Keratinocyte (primary cell): ENCODE results near the gene NLK. TPM values are rescaled to one million over a fixed set of nuclear protein-coding genes. Genes with fewer than 3 reads are reported as not detected.

ENCODE experiments used
- DNase-seq: peaks from one replicate; pipeline ENCODE4 v3.0.0-alpha.2; 2011; ENCODE audit warnings: low read depth, missing footprints, low spot score
- FAIRE-seq: peaks from 2 replicates; lab custom pipeline; 2011; peaks lifted over from hg19 to GRCh38; lab: Jason Lieb, UNC
- H2AFZ ChIP-seq: 2 replicates; pipeline ENCODE4 v1.6.0; 2012; ENCODE audit warnings: low read length, control low read depth, inconsistent platforms; ENCODE audit not compliant: control insufficient read depth
- H3K27ac ChIP-seq: 2 replicates; pipeline ENCODE4 v1.5.1; 2011; ENCODE audit warnings: low read length; ENCODE audit not compliant: control insufficient read depth, insufficient read depth
- H3K27me3 ChIP-seq: 3 replicates; pipeline ENCODE4 v1.6.0; 2011; ENCODE audit warnings: low read length; ENCODE audit not compliant: control insufficient read depth, insufficient read depth; ENCODE audit errors: extremely low read depth
- H3K36me3 ChIP-seq, 2 experiments: 2 replicates in 1 of 2; 3 replicates in 1 of 2; pipeline ENCODE4 v1.5.1; 2011; ENCODE audit warnings: low read length in 2 of 2, mild to moderate bottlenecking in 1 of 2; ENCODE audit not compliant: control insufficient read depth in 2 of 2, insufficient read depth in 2 of 2; ENCODE audit errors: extremely low read depth in 1 of 2
- H3K4me1 ChIP-seq: 3 replicates; pipeline ENCODE4 v1.5.1; 2011; ENCODE audit warnings: low read length; ENCODE audit not compliant: control insufficient read depth, insufficient read depth; ENCODE audit errors: extremely low read depth
- H3K4me2 ChIP-seq: 3 replicates; pipeline ENCODE4 v1.6.0; 2011; ENCODE audit warnings: low read depth, low read length; ENCODE audit not compliant: control insufficient read depth, insufficient read depth; ENCODE audit errors: extremely low read depth
- H3K4me3 ChIP-seq, 3 experiments: fragments of 200-600 bp in 1 of 3; sonication (generic) in 1 of 3; 2 replicates in 2 of 3; 3 replicates in 1 of 3; pipeline ENCODE4 v1.5.1; 2011 to 2016; ENCODE audit warnings: low read length in 3 of 3, mild to moderate bottlenecking in 3 of 3, control low read depth in 2 of 3, inconsistent platforms in 1 of 3, low read depth in 1 of 3, mixed read lengths in 1 of 3, mixed run types in 1 of 3, moderate library complexity in 1 of 3; ENCODE audit not compliant: control insufficient read depth in 2 of 3, insufficient read depth in 2 of 3; ENCODE audit errors: extremely low read depth in 1 of 3
- H3K79me2 ChIP-seq: 2 replicates; pipeline ENCODE4 v1.6.0; 2012; ENCODE audit warnings: low read length; ENCODE audit not compliant: control insufficient read depth, insufficient read depth
- H3K9ac ChIP-seq: 3 replicates; pipeline ENCODE4 v1.6.0; 2011; ENCODE audit warnings: low read length; ENCODE audit not compliant: control insufficient read depth, insufficient read depth; ENCODE audit errors: extremely low read depth
- H3K9me1 ChIP-seq: 3 replicates; pipeline ENCODE4 v1.6.0; 2011; ENCODE audit warnings: low read length; ENCODE audit not compliant: control insufficient read depth, insufficient read depth; ENCODE audit errors: extremely low read depth
- H3K9me3 ChIP-seq: 2 replicates; pipeline ENCODE4 v1.5.1; 2012; ENCODE audit warnings: low read depth, low read length; ENCODE audit not compliant: control insufficient read depth
- H4K20me1 ChIP-seq: 3 replicates; pipeline ENCODE4 v1.6.0; 2011; ENCODE audit warnings: low read length; ENCODE audit not compliant: control insufficient read depth, insufficient read depth; ENCODE audit errors: extremely low read depth
- EZH2 ChIP-seq: IDR thresholded peaks from one replicate; pipeline ENCODE4 v1.6.1; 2012; ENCODE audit warnings: inconsistent platforms, mild to moderate bottlenecking, low read length, moderate library complexity
- dilution Hi-C: fragments of 300-500 bp; cut with MboI; formaldehyde crosslinking; loops from one replicate; pipeline ENCODE4 v1.7.0; 2020; ENCODE audit warnings: low sequenced_read_pairs; ENCODE audit not compliant: extremely low pct_ligation_motif_present
- polyA plus RNA-seq, 5 experiments: library from polyadenylated mRNA; depleted of rRNA in 3 of 5; stranded (reverse) in 3 of 5; stranded (forward) in 1 of 5; unstranded in 1 of 5; fragments of >200 nt; gene quantifications; 1 replicate in 1 of 5; 2 replicates in 3 of 5; 3 replicates in 1 of 5; pipeline versions ENCODE4 v1.2.1 to v1.2.3, GENCODE V29; 2011 to 2012; ENCODE audit warnings: missing spikeins in 2 of 5, low read depth in 1 of 5, low replicate concordance in 1 of 5
- small RNA-seq, 3 experiments: library from RNA; depleted of rRNA; stranded (forward); fragments of <200 nt; gene quantifications; one replicate each; pipeline ENCODE3, GENCODE V24; 2012; ENCODE audit warnings: low read depth in 3 of 3, low replicate concordance in 1 of 3; ENCODE audit not compliant: insufficient read length in 3 of 3
- TF ChIP-seq, protein P1 (sequence below), 3 experiments: IDR thresholded peaks in 1 of 3; conservative IDR thresholded peaks in 1 of 3; optimal IDR thresholded peaks in 1 of 3; 2 replicates in 2 of 3; 3 replicates in 1 of 3; pipeline versions ENCODE3 to v1.5.1; 2011; ENCODE audit warnings: low read length in 3 of 3, mild to moderate bottlenecking in 3 of 3, moderate library complexity in 2 of 3, control low read depth in 1 of 3, inconsistent platforms in 1 of 3; ENCODE audit not compliant: insufficient read depth in 2 of 3; ENCODE audit errors: extremely low read depth in 1 of 3

NLK gene
- polyA plus RNA-seq, 1 donor (not counting 4 experiments of a cell fraction or from before 2014, with no cell fraction given): 20.9 TPM

DNA sequence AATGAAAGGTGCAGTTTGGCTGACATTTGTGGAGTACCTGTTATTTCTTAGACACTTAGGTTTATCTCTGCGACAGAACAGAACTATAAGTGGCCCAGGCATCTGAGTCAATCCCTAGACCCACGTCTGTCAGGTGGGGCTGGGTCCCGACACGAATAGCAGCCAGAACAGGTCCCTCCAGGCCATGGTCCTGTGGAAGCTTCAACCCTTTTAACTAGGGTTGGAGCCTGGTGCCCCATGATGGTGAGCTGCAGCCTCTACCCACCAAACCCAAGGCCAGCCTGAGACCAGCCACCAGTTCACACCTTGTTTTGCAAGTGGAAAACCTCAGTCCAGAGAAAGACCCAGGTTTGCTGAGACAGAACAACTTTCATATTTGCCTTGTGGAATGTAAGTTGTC is 202.0 kb downstream of the NLK start:
- TF ChIP-seq, protein P1, sequence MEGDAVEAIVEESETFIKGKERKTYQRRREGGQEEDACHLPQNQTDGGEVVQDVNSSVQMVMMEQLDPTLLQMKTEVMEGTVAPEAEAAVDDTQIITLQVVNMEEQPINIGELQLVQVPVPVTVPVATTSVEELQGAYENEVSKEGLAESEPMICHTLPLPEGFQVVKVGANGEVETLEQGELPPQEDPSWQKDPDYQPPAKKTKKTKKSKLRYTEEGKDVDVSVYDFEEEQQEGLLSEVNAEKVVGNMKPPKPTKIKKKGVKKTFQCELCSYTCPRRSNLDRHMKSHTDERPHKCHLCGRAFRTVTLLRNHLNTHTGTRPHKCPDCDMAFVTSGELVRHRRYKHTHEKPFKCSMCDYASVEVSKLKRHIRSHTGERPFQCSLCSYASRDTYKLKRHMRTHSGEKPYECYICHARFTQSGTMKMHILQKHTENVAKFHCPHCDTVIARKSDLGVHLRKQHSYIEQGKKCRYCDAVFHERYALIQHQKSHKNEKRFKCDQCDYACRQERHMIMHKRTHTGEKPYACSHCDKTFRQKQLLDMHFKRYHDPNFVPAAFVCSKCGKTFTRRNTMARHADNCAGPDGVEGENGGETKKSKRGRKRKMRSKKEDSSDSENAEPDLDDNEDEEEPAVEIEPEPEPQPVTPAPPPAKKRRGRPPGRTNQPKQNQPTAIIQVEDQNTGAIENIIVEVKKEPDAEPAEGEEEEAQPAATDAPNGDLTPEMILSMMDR (optimal IDR thresholded peaks at IDR 0.05 in 1 of 3, IDR thresholded peaks at IDR 0.05 in 1 of 3, conservative IDR thresholded peaks at IDR 0.05 in 1 of 3; ENCODE audit: extremely low read depth in 1 of 3, insufficient read depth in 2 of 3, low read length in 3 of 3): no peak
- no peak for TF ChIP-seq EZH2
- no peak overlapping the region for H3K4me3 ChIP-seq
- dilution Hi-C loops: no loop called here
- H3K9me3 ChIP-seq: no peaks in the 10 kb centered on the region
- H3K4me1 ChIP-seq: no peaks in the 10 kb centered on the region
- no peak overlapping the region for H3K9ac ChIP-seq
- no peak overlapping the region for H3K4me2 ChIP-seq
- H2AFZ ChIP-seq: no peak overlapping the region
- H3K27me3 ChIP-seq: no peaks in the 10 kb centered on the region
- no peak for FAIRE-seq
- no peaks in the 10 kb centered on the region for H3K36me3 ChIP-seq
- H3K27ac ChIP-seq: no peak overlapping the region
- no peak for DNase-seq
- H4K20me1 ChIP-seq: no peaks in the 10 kb centered on the region
- no peaks in the 10 kb centered on the region for H3K9me1 ChIP-seq
- H3K79me2 ChIP-seq: no peaks in the 10 kb centered on the region

Small RNAs within 50 kb of the gene (small RNA-seq; reads per million reads assigned to genes)
- gene RF00006: 0 reads per million in 3 experiments
- gene RF00156: 0 reads per million in 3 experiments
- 0 reads per million in 3 experiments for gene RF00601
- gene RPS29P22: 0 reads per million in 3 experiments

Other genes with a start within 250 kb of the NLK start
- not detected in 3 replicates for gene NOS2, start 242.1 kb upstream of the NLK start, polyA plus RNA-seq
- 3.0 to 6.1 TPM (median 4.9 TPM) in 3 replicates for gene LYRM9, start 149.3 kb upstream of the NLK start, polyA plus RNA-seq